Neural cell (in vitro differentiated cells): ENCODE data around the gene ENAM.

Experiments used
- CTCF ChIP-seq: fragments of 450-650 bp; IDR thresholded peaks from 2 replicates; pipeline ENCODE4 v1.5.1; 2014; ENCODE audit warnings: antibody characterized with exemption, mild to moderate bottlenecking, moderate library complexity; ENCODE audit not compliant: poor library complexity, severe bottlenecking
- EP300 ChIP-seq: fragments of 450-650 bp; conservative IDR thresholded peaks from 2 replicates; pipeline ENCODE4 v1.6.1; 2014; ENCODE audit warnings: antibody characterized with exemption, mild to moderate bottlenecking, moderate library complexity; ENCODE audit not compliant: poor library complexity, severe bottlenecking
- EZH2 ChIP-seq: fragments of 200-600, 300-800 bp; shearing (Covaris generic), sonication (generic); IDR thresholded peaks from 2 replicates; pipeline ENCODE4 v1.6.1; 2014; ENCODE audit warnings: antibody characterized with exemption, low read length, borderline replicate concordance, mild to moderate bottlenecking; ENCODE audit not compliant: insufficient read depth, poor library complexity, severe bottlenecking
- MXI1 ChIP-seq: fragments of 450-650 bp; conservative IDR thresholded peaks from 2 replicates; pipeline ENCODE4 v1.6.1; 2014; ENCODE audit warnings: antibody characterized with exemption, mild to moderate bottlenecking; ENCODE audit not compliant: poor library complexity, severe bottlenecking
- POLR2AphosphoS5 ChIP-seq: IDR thresholded peaks from 2 replicates; pipeline ENCODE4 v1.6.1; 2012
- RAD21 ChIP-seq: fragments of 450-650 bp; conservative IDR thresholded peaks from 2 replicates; pipeline ENCODE4 v1.6.1; 2014; ENCODE audit warnings: antibody characterized with exemption, mild to moderate bottlenecking, moderate library complexity
- REST ChIP-seq: IDR thresholded peaks from 2 replicates; pipeline ENCODE4 v1.6.1; 2012; ENCODE audit warnings: borderline replicate concordance
- TAF1 ChIP-seq: IDR thresholded peaks from 2 replicates; pipeline ENCODE4 v1.6.1; 2012; ENCODE audit warnings: low read depth

- TF ChIP-seq CTCF: no peak
- TF ChIP-seq EZH2: no peak
- TF ChIP-seq POLR2AphosphoS5: no peak
- TF ChIP-seq REST: no peak
- TF ChIP-seq MXI1: no peak
- TF ChIP-seq RAD21: no peak
- TF ChIP-seq TAF1: no peak
- TF ChIP-seq EP300: no peak
These were observed 20.2 kb upstream of the ENAM start for GRCh38 chr4:70608324-70608723.
